GM19240 (cell line): ENCODE measurements around the gene AIP.
A peak's percentile ranks its signal among the peaks of the same experiment; 100 is the strongest.

ENCODE experiments used
- DNase-seq: peaks from one replicate; pipeline ENCODE4 v3.0.0; 2011; ENCODE audit warnings: low spot score; ENCODE audit not compliant: insufficient read length

AIP gene

GRCh38 chr11:67482827-67483798 lies at the start of gene AIP:
AIP (plus strand) TSS chr11:67483026; CDS start chr11:67483159, 133 bp downstream.
- DNase-seq = peak; percentile 99

GRCh38 chr11:67433536-67434394 lies 49.1 kb upstream of the AIP start:
- no peak for DNase-seq

GRCh38 chr11:67434395-67434881 lies 48.4 kb upstream of the AIP start:
- no peak for DNase-seq

- DNase-seq = no peak
These were observed 47.6 kb upstream of the AIP start for GRCh38 chr11:67435031-67435726.

GRCh38 chr11:67435727-67436458 lies 46.9 kb upstream of the AIP start:
- no peak for DNase-seq

GRCh38 chr11:67436459-67437081 lies 46.3 kb upstream of the AIP start:
- peak; percentile 82 for DNase-seq

- peak; percentile 66 for DNase-seq
These were observed 45.6 kb upstream of the AIP start, which contains the start of gene PTPRCAP for GRCh38 chr11:67437082-67437808. PTPRCAP (minus strand) TSS chr11:67437682; CDS start chr11:67437619, 63 bp downstream.

- DNase-seq = no peak
These were observed 45.0 kb upstream of the AIP start for GRCh38 chr11:67437809-67438157.

GRCh38 chr11:67438158-67438902 lies 44.5 kb upstream of the AIP start:
- DNase-seq = no peak

- no peak for DNase-seq
These were observed 43.3 kb upstream of the AIP start for GRCh38 chr11:67439321-67440228.

GRCh38 chr11:67440229-67441097 lies 42.4 kb upstream of the AIP start:
- no peak for DNase-seq

GRCh38 chr11:67441098-67441563 lies 41.7 kb upstream of the AIP start:
- DNase-seq = no peak

GRCh38 chr11:67441731-67442351 lies 41.0 kb upstream of the AIP start:
- no peak for DNase-seq

GRCh38 chr11:67442504-67443404 lies 40.1 kb upstream of the AIP start:
- no peak for DNase-seq

GRCh38 chr11:67445515-67445914 lies 37.3 kb upstream of the AIP start:
- DNase-seq = no peak
